ENCODE measurements around the gene CES3. TPM values are rescaled to one million over a fixed set of nuclear protein-coding genes. Genes with fewer than 3 reads are reported as not detected.

Gene CES3
- total and polyA plus RNA-seq, 2 experiments from 2014 or later = 6.4 to 12.8 TPM

DNA sequence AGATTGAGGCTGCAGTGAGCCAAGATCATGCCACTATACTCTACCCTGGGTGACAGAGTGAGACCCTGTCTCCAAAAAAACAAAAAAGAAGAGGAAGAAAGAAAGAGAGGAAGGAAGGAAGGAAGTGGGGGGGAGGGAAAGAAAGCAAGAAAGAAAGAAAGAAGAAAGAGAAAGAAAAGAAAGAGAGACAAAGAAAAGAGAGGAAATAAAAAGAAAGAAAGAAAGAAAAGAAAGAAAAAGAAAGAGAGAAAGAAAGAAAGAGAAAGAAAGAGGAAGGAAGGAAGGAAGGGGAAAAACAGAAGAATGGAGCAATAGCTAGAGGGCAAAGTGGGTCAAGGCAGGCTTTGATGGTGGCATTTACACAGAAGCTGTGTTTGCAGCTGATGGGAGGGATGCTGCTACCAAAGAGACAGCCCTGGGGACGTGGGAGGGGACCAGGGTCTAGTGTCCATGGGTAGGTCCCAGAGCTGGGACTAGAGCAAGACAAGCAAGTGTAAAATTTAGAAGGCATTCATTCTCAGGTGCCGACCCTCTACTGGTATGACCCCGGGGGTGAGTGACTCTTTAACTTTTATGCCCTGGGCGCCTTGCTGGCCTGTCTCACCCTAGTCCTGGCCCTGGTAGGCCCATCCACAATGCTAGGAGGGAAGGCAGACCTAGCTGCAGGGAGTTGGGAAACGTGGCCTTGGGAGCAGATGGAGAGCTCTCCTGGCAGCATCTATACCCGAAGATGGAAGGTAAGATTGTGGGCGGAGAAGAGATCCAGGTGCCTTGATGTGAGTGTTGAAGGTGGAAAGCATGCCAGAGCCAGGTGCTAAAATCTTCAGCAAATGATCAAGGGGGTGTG, 2.0 kb upstream of the CES3 start:
- no peaks in the 10 kb centered on the region for H3K4me1 ChIP-seq (ENCODE audit: low read depth)
- H3K27ac ChIP-seq = no peak overlapping the region
- no peaks in the 10 kb centered on the region for H3K9me3 ChIP-seq (ENCODE audit: low read depth)
- no peaks in the 10 kb centered on the region for H3K36me3 ChIP-seq
- TF ChIP-seq, protein P1, sequence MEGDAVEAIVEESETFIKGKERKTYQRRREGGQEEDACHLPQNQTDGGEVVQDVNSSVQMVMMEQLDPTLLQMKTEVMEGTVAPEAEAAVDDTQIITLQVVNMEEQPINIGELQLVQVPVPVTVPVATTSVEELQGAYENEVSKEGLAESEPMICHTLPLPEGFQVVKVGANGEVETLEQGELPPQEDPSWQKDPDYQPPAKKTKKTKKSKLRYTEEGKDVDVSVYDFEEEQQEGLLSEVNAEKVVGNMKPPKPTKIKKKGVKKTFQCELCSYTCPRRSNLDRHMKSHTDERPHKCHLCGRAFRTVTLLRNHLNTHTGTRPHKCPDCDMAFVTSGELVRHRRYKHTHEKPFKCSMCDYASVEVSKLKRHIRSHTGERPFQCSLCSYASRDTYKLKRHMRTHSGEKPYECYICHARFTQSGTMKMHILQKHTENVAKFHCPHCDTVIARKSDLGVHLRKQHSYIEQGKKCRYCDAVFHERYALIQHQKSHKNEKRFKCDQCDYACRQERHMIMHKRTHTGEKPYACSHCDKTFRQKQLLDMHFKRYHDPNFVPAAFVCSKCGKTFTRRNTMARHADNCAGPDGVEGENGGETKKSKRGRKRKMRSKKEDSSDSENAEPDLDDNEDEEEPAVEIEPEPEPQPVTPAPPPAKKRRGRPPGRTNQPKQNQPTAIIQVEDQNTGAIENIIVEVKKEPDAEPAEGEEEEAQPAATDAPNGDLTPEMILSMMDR (IDR thresholded peaks at IDR 0.05; ENCODE audit: low read depth, low read length) = no peak
- H3K27me3 ChIP-seq = no peaks in the 10 kb centered on the region
- no peak overlapping the region for H3K4me3 ChIP-seq
- no peak for DNase-seq (ENCODE audit: low read depth in 1 of 2, low spot score in 1 of 2)

DNA sequence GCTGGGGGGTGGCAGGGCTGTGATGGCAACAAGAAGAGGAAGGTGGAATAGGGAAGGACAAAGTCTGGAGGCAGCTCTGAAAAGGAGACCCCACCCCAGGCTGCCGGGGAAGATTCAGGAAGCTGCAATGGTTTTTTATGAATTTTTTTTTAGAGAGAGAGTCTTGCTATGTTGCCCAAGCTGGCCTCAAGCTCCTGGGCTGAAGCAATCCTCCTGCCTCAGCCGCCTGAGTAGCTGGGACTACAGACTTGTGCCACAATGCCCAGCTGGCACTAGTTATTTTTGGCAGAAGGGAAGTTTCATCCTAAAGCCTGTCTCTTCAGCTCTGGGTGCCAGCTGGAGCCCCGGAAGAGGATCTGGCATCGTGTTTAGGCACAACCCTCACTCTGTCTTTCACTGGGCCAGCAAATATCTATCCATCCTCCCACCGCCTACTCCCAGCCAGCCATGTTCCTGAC, 1.3 kb upstream of the CES3 start:
- Histone ChIP-seq H3K36me3 (no peaks in the 10 kb centered on the region), H3K4me3 (no peak overlapping the region), H3K27me3 (no peaks in the 10 kb centered on the region), H3K4me1 (ENCODE audit: low read depth) (no peaks in the 10 kb centered on the region), H3K9me3 (ENCODE audit: low read depth) (no peaks in the 10 kb centered on the region), H3K27ac (no peak overlapping the region)
- TF ChIP-seq, protein P1 (IDR thresholded peaks at IDR 0.05; ENCODE audit: low read depth, low read length) = no peak
- DNase-seq (ENCODE audit: low read depth in 1 of 2, low spot score in 1 of 2) = no peak

DNA sequence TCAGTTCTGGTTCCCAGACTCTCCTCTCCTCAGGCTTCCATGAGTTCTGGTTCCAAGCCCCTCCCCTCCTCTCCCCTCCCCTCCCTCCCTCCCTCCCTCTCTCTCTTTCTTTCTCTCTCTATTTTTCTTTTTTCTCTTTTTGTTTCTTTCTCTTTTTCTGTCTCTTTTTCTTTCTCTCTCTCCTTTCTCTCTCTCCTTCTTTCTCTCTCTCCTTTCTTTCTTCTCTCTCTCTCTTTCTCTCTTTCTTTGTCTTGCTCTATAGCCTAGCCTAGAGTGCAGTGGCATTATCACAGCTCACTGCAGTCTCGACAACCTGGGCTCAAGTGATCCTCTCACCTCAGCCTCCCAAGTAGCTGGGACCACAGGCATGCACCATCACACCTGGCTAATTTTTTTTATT, 796 bp upstream of the CES3 start:
- H3K4me1 ChIP-seq (ENCODE audit: low read depth) = no peaks in the 10 kb centered on the region
- no peak overlapping the region for H3K27ac ChIP-seq
- H3K27me3 ChIP-seq = no peaks in the 10 kb centered on the region
- no peak for DNase-seq (ENCODE audit: low read depth in 1 of 2, low spot score in 1 of 2)
- H3K36me3 ChIP-seq = no peaks in the 10 kb centered on the region
- no peaks in the 10 kb centered on the region for H3K9me3 ChIP-seq (ENCODE audit: low read depth)
- no peak overlapping the region for H3K4me3 ChIP-seq
- TF ChIP-seq, protein P1 (IDR thresholded peaks at IDR 0.05; ENCODE audit: low read depth, low read length) = no peak

DNA sequence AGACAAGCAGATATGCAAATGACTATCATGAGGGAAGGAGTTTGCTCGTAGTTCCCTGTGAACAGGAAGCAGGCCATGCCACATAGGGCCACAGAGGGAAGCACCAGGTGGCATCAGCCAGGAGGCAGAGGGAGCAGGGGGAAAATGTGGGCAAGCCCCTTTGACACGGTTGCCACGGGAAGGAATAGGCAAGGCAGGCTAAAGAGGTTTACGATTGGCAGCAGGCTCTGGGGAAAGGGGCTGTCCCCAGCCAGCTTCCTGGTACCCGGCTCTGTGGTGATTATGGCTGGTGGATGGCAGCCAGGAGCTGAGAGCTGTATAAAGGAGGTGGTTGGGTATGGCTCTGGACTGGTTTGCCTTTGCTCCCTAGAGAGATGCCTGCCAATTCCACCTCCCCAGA, 848 bp downstream of the CES3 start:
- TF ChIP-seq, protein P1 (IDR thresholded peaks at IDR 0.05; ENCODE audit: low read depth, low read length) = no peak
- Histone ChIP-seq H3K4me1 (ENCODE audit: low read depth) (no peaks in the 10 kb centered on the region), H3K36me3 (no peaks in the 10 kb centered on the region), H3K27me3 (no peaks in the 10 kb centered on the region), H3K27ac (no peak overlapping the region), H3K4me3 (no peak overlapping the region), H3K9me3 (ENCODE audit: low read depth) (no peaks in the 10 kb centered on the region)
- no peak for DNase-seq (ENCODE audit: low read depth in 1 of 2, low spot score in 1 of 2)

DNA sequence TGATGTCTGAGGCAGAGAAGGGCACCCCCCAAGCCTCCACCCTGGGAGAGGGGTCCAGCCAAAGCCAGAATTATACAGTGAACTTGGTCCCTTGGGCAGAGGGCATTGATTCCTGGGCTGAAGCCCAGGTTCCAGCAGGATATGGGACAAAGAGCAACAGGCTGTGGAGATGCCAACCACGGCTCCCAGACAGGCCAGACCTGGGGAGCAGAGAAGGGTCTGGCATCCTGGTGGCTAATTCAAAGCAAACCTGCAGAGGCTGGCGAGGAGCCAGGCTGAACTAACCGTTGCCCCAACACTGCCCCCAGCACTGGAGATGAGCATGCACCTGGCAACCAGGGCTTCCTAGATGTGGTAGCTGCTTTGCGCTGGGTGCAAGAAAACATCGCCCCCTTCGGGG, 3.0 kb downstream of the CES3 start:
- TF ChIP-seq, protein P1 (IDR thresholded peaks at IDR 0.05; ENCODE audit: low read depth, low read length) = no peak
- Histone ChIP-seq H3K27me3 (no peaks in the 10 kb centered on the region), H3K9me3 (ENCODE audit: low read depth) (no peaks in the 10 kb centered on the region), H3K27ac (no peak overlapping the region), H3K4me1 (ENCODE audit: low read depth) (no peaks in the 10 kb centered on the region), H3K4me3 (no peak overlapping the region), H3K36me3 (no peaks in the 10 kb centered on the region)
- no peak for DNase-seq (ENCODE audit: low read depth in 1 of 2, low spot score in 1 of 2)

Measured in cardiac muscle cell (in vitro differentiated cells and primary cell).